ENCODE data around the gene HECTD2.

DNA sequence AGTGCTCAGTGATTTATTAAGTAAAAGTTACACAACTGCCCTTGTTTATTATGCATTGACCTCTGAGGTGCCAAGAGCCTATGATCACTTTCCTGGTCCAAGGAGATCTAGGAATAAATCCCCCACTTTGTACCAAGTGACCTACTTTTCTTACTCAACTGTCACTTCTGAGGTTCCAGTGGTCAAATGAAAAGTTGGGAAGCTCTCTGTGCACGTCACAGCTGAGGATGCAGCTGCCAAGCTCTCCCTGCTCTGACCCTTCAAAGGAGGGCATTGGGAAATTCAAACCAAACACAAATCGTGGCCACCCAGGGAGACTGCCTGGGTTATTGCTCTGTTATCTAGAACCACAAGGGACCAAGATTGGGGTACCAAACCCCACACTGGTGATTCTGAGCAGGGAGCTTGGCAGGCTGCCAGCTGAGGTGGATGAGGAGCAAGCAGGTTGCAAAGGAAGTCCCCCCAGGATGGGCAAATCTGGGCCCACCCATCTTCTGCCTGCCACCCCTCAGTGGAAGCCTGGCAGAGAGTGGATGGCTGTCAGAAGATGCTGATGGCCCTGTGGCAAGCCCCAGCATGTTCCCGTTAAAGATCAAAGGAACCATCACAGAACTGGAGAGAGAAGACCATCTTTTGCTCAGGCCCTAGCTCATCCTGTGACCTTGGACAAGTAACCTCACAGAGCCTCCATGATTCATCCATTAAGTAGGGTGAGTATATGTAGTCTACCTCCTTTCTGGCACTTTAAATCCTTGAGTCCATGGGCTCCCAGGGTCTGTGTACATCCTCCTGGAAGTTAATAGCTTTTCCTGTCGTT, 116.0 kb downstream of the HECTD2 start:
- TF ChIP-seq, protein P1, sequence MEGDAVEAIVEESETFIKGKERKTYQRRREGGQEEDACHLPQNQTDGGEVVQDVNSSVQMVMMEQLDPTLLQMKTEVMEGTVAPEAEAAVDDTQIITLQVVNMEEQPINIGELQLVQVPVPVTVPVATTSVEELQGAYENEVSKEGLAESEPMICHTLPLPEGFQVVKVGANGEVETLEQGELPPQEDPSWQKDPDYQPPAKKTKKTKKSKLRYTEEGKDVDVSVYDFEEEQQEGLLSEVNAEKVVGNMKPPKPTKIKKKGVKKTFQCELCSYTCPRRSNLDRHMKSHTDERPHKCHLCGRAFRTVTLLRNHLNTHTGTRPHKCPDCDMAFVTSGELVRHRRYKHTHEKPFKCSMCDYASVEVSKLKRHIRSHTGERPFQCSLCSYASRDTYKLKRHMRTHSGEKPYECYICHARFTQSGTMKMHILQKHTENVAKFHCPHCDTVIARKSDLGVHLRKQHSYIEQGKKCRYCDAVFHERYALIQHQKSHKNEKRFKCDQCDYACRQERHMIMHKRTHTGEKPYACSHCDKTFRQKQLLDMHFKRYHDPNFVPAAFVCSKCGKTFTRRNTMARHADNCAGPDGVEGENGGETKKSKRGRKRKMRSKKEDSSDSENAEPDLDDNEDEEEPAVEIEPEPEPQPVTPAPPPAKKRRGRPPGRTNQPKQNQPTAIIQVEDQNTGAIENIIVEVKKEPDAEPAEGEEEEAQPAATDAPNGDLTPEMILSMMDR (IDR thresholded peaks at IDR 0.05) = no peak
- TF ChIP-seq POLR2AphosphoS5 (IDR thresholded peaks at IDR 0.05) (no peak), POLR2A (IDR thresholded peaks at IDR 0.05) (no peak), EP300 (IDR thresholded peaks at IDR 0.05) (no peak)

Measured in sigmoid colon (tissue), 4 donors.